Measurements from ENCODE around the gene ASB5. TPM values are rescaled to one million over a fixed set of nuclear protein-coding genes. Genes with fewer than 3 reads are reported as not detected.

Gene ASB5
- total and polyA plus RNA-seq, 10 donors, result 0.06 to 0.50 TPM; not detected in 8

- WGBS, 5 donors, result 87 to 95% (median 90%) methylated on average over 4 of the region's 4 CpGs
- Histone ChIP-seq H3K9me3 (peaks cover 0 to 13% (median 8%) of the 10 kb centered on the region in 8 donors), H3K36me3 (no peaks in the 10 kb centered on the region), H3K4me3 (no peak overlapping the region), H3K27ac (no peak overlapping the region), H3K27me3 (replicated peaks in 1 of 7) (peaks cover 0 to 29% (median 0%) of the 10 kb centered on the region in 7 donors), H3K4me1 (no peaks in the 10 kb centered on the region)
- DNase-seq, result no peak
- intact Hi-C loops (cut with DNase I; ENCODE audit: low total_unique reads), result no loop called here
- TF ChIP-seq POLR2AphosphoS5 (IDR thresholded peaks at IDR 0.05) (no peak), POLR2A (IDR thresholded peaks at IDR 0.05) (no peak), CTCF (IDR thresholded peaks at IDR 0.05 in 8 of 11, conservative IDR thresholded peaks at IDR 0.05 in 3 of 11) (no peak)
Observed at GRCh38 chr4:176209535-176209934, 59.5 kb downstream of the ASB5 start.

GRCh38 chr4:176207839-176208238, 61.2 kb downstream of the ASB5 start:
- Histone ChIP-seq H3K9me3 (peaks cover 0 to 11% (median 8%) of the 10 kb centered on the region in 8 donors), H3K36me3 (no peaks in the 10 kb centered on the region), H3K4me1 (no peaks in the 10 kb centered on the region), H3K27ac (no peak overlapping the region), H3K4me3 (no peak overlapping the region), H3K27me3 (replicated peaks in 1 of 7) (peaks cover 0 to 29% (median 0%) of the 10 kb centered on the region in 7 donors)
- WGBS, 5 donors, result 78 to 96% (median 91%) methylated on average over 5 of the region's 5 CpGs
- intact Hi-C loops (cut with DNase I; ENCODE audit: low total_unique reads), result no loop called here
- TF ChIP-seq POLR2AphosphoS5 (IDR thresholded peaks at IDR 0.05) (no peak), CTCF (IDR thresholded peaks at IDR 0.05 in 8 of 11, conservative IDR thresholded peaks at IDR 0.05 in 3 of 11) (no peak), POLR2A (IDR thresholded peaks at IDR 0.05) (no peak)
- no peak for DNase-seq

- Histone ChIP-seq H3K9me3 (no peaks in the 10 kb centered on the region), H3K36me3 (no peaks in the 10 kb centered on the region), H3K4me3 (no peak overlapping the region), H3K4me1 (no peaks in the 10 kb centered on the region), H3K27me3 (replicated peaks in 1 of 7) (peaks cover 0 to 29% (median 0%) of the 10 kb centered on the region in 7 donors), H3K27ac (no peak overlapping the region)
- intact Hi-C loops (cut with DNase I; ENCODE audit: low total_unique reads), result no loop called here
- TF ChIP-seq POLR2A (IDR thresholded peaks at IDR 0.05) (no peak), CTCF (IDR thresholded peaks at IDR 0.05 in 8 of 11, conservative IDR thresholded peaks at IDR 0.05 in 3 of 11) (no peak), POLR2AphosphoS5 (IDR thresholded peaks at IDR 0.05) (no peak)
- whole genome bisulfite sequencing, 5 donors, result 56 to 85% (median 68%) methylated on average over 4 of the region's 4 CpGs
- DNase-seq, result no peak
Observed at GRCh38 chr4:176205299-176205698, 63.7 kb downstream of the ASB5 start.

GRCh38 chr4:176198316-176198903, 70.6 kb downstream of the ASB5 start:
- 79 to 93% (median 90%) methylated on average over 8 of the region's 8 CpGs for WGBS, 5 donors
- Histone ChIP-seq H3K27ac (no peak overlapping the region), H3K36me3 (no peaks in the 10 kb centered on the region), H3K4me3 (no peak overlapping the region), H3K27me3 (replicated peaks in 1 of 7) (peaks cover 0 to 16% (median 0%) of the 10 kb centered on the region in 7 donors), H3K4me1 (peaks cover 0 to 13% (median 10%) of the 10 kb centered on the region in 6 donors), H3K9me3 (no peaks in the 10 kb centered on the region)
- intact Hi-C loops (cut with DNase I; ENCODE audit: low total_unique reads), result loop anchor here (10.0 kb wide), 1 partner anchor 116 kb away; the partner anchor contains the start of gene SPCS3
- TF ChIP-seq CTCF (IDR thresholded peaks at IDR 0.05 in 8 of 11, conservative IDR thresholded peaks at IDR 0.05 in 3 of 11) (no peak), POLR2AphosphoS5 (IDR thresholded peaks at IDR 0.05) (no peak), POLR2A (IDR thresholded peaks at IDR 0.05) (no peak)
- no peak for DNase-seq
